Mesendoderm (in vitro differentiated cells): Measurements from ENCODE around the gene ACTMAP.

Experiments
- DNase-seq: peaks from one replicate; pipeline ENCODE4 v3.0.0; 2013
- H2AK5ac ChIP-seq: 2 replicates; pipeline ENCODE4 v1.6.1; 2013; ENCODE audit warnings: low read length, inconsistent platforms
- H2BK120ac ChIP-seq: 2 replicates; pipeline ENCODE4 v1.6.1; 2013; ENCODE audit warnings: low read depth, mild to moderate bottlenecking, low read length, moderate library complexity, mixed read lengths
- H2BK15ac ChIP-seq: replicated peaks from 2 replicates; pipeline ENCODE4 v1.6.1; 2013; ENCODE audit warnings: low read depth, mild to moderate bottlenecking, moderate library complexity
- H2BK5ac ChIP-seq: 2 replicates; pipeline ENCODE4 v1.6.1; 2013; ENCODE audit warnings: low read length, inconsistent platforms
- H3K18ac ChIP-seq: 2 replicates; pipeline ENCODE4 v1.6.1; 2013; ENCODE audit warnings: mild to moderate bottlenecking, low read length, mixed read lengths
- H3K23ac ChIP-seq: one replicate; pipeline ENCODE4 v1.6.1; 2013; ENCODE audit warnings: low read length
- H3K27ac ChIP-seq: 2 replicates; pipeline ENCODE4 v1.5.1; 2013; ENCODE audit warnings: low read depth, mild to moderate bottlenecking, inconsistent platforms, low read length, moderate library complexity
- H3K27me3 ChIP-seq: 2 replicates; pipeline ENCODE4 v1.6.1; 2013; ENCODE audit warnings: low read length, control low read depth, mild to moderate bottlenecking, inconsistent platforms; ENCODE audit not compliant: insufficient read depth, poor library complexity
- H3K36me3 ChIP-seq: 2 replicates; pipeline ENCODE4 v1.6.1; 2013; ENCODE audit warnings: low read length, inconsistent platforms; ENCODE audit not compliant: control insufficient read depth, insufficient read depth
- H3K4ac ChIP-seq: one replicate; pipeline ENCODE4 v1.6.1; 2013; ENCODE audit warnings: low read depth, mild to moderate bottlenecking, low read length, moderate library complexity
- H3K4me1 ChIP-seq: 2 replicates; pipeline ENCODE4 v1.6.1; 2013; ENCODE audit warnings: low read depth, low read length, inconsistent platforms; ENCODE audit not compliant: control insufficient read depth
- H3K4me2 ChIP-seq: 2 replicates; pipeline ENCODE4 v1.6.1; 2013; ENCODE audit warnings: low read length
- H3K4me3 ChIP-seq: 2 replicates; pipeline ENCODE4 v1.5.1; 2013; ENCODE audit warnings: mild to moderate bottlenecking, low read length
- H3K56ac ChIP-seq: one replicate; pipeline ENCODE4 v1.6.1; 2013; ENCODE audit warnings: low read length
- H3K79me1 ChIP-seq: 2 replicates; pipeline ENCODE4 v1.6.1; 2013; ENCODE audit warnings: low read length, inconsistent platforms
- H3K79me2 ChIP-seq: 2 replicates; pipeline ENCODE4 v1.6.1; 2013; ENCODE audit warnings: mild to moderate bottlenecking, low read length; ENCODE audit not compliant: control insufficient read depth, insufficient read depth
- H3K9ac ChIP-seq: 2 replicates; pipeline ENCODE4 v1.6.1; 2013; ENCODE audit warnings: low read length, inconsistent platforms
- H4K5ac ChIP-seq: one replicate; pipeline ENCODE4 v1.6.1; 2013; ENCODE audit warnings: low read length
- H4K8ac ChIP-seq: one replicate; pipeline ENCODE4 v1.6.1; 2013; ENCODE audit warnings: low read depth, mild to moderate bottlenecking, control low read depth, low read length, moderate library complexity
- WGBS: extraction: QIAGEN DNeasy Blood & Tissue Kit; methylation state at CpG from one replicate; pipeline ENCODE4 v1.1.7; 2013; ENCODE audit warnings: low lambda C conversion rate, missing lambda C conversion rate; ENCODE audit not compliant: insufficient coverage; ENCODE audit errors: extremely low coverage; 5-methylcytosine and 5-hydroxymethylcytosine counted together

The ACTMAP gene

GRCh38 chr19:40724855-40725254 is 25.4 kb downstream of the ACTMAP start:
- H2BK5ac ChIP-seq = no peak overlapping the region
- H4K5ac ChIP-seq = no peak overlapping the region
- no peak overlapping the region for H3K4ac ChIP-seq
- H3K79me2 ChIP-seq = peaks cover 7% of the 10 kb centered on the region
- no peak overlapping the region for H3K27ac ChIP-seq
- no peaks in the 10 kb centered on the region for H3K4me1 ChIP-seq
- peaks cover 7% of the 10 kb centered on the region for H3K79me1 ChIP-seq
- peaks cover 3% of the 10 kb centered on the region for H3K36me3 ChIP-seq
- no peak overlapping the region for H3K4me3 ChIP-seq
- H3K18ac ChIP-seq = no peak overlapping the region
- no peaks in the 10 kb centered on the region for H3K27me3 ChIP-seq
- no peak overlapping the region for H2BK15ac ChIP-seq
- no peak overlapping the region for H4K8ac ChIP-seq
- no peak overlapping the region for H3K4me2 ChIP-seq
- no peak overlapping the region for H3K23ac ChIP-seq
- no peak for DNase-seq
- H2BK120ac ChIP-seq = no peak overlapping the region
- H2AK5ac ChIP-seq = no peak overlapping the region
- no peak overlapping the region for H3K9ac ChIP-seq
- no peak overlapping the region for H3K56ac ChIP-seq
- WGBS = no CpG with 5 or more reads among the region's 3 CpGs

DNA sequence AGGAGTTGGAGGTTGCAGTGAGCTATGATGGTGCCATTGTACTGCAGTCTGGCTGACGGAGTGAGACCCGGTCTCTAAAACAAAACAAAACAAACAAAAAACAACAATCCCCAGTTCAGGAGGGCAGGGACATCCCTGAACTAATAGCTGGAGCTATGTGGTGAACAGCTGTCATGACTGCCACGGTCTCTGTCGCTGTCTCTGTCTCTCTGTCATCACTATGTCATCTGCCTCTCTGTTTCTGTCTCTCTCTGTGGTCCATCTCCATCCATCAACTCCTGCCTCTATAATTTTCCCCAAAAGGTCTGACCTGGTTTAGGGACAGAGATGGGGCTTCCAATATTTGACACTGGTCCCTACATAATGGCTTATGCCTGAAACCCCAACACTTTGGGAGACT is 26.0 kb downstream of the ACTMAP start:
- no peaks in the 10 kb centered on the region for H3K4me1 ChIP-seq
- H2BK120ac ChIP-seq = no peak overlapping the region
- H3K4ac ChIP-seq = no peak overlapping the region
- H3K27ac ChIP-seq = no peak overlapping the region
- H4K8ac ChIP-seq = no peak overlapping the region
- no peak overlapping the region for H3K18ac ChIP-seq
- H3K23ac ChIP-seq = no peak overlapping the region
- H3K9ac ChIP-seq = no peak overlapping the region
- no CpG with 5 or more reads among the region's 4 CpGs for WGBS
- H3K79me1 ChIP-seq = peaks cover 7% of the 10 kb centered on the region
- no peak overlapping the region for H3K56ac ChIP-seq
- no peaks in the 10 kb centered on the region for H3K27me3 ChIP-seq
- peaks cover 11% of the 10 kb centered on the region for H3K79me2 ChIP-seq
- H3K36me3 ChIP-seq = peaks cover 3% of the 10 kb centered on the region
- no peak overlapping the region for H2AK5ac ChIP-seq
- H2BK15ac ChIP-seq = no peak overlapping the region
- H3K4me3 ChIP-seq = no peak overlapping the region
- no peak overlapping the region for H3K4me2 ChIP-seq
- no peak overlapping the region for H4K5ac ChIP-seq
- DNase-seq = no peak
- H2BK5ac ChIP-seq = no peak overlapping the region

GRCh38 chr19:40723661-40724254 is 26.5 kb downstream of the ACTMAP start:
- Histone ChIP-seq H3K4me1 (no peaks in the 10 kb centered on the region), H3K36me3 (peaks cover 3% of the 10 kb centered on the region), H4K8ac (no peak overlapping the region), H3K4me2 (no peak overlapping the region), H2AK5ac (no peak overlapping the region), H3K79me1 (peaks cover 7% of the 10 kb centered on the region), H4K5ac (no peak overlapping the region), H3K4ac (no peak overlapping the region), H3K56ac (no peak overlapping the region), H3K79me2 (peaks cover 11% of the 10 kb centered on the region), H3K27me3 (no peaks in the 10 kb centered on the region), H3K9ac (no peak overlapping the region), H2BK5ac (no peak overlapping the region), H3K27ac (no peak overlapping the region), H3K4me3 (no peak overlapping the region), H3K23ac (no peak overlapping the region), H3K18ac (no peak overlapping the region), H2BK120ac (no peak overlapping the region), H2BK15ac (no peak overlapping the region)
- WGBS = no CpG with 5 or more reads among the region's 5 CpGs
- DNase-seq = no peak

GRCh38 chr19:40721936-40722661 is 28.2 kb downstream of the ACTMAP start:
- no peaks in the 10 kb centered on the region for H3K27me3 ChIP-seq
- no peak overlapping the region for H2BK15ac ChIP-seq
- no peak overlapping the region for H3K56ac ChIP-seq
- H3K4me3 ChIP-seq = no peak overlapping the region
- H3K36me3 ChIP-seq = no peaks in the 10 kb centered on the region
- H3K4ac ChIP-seq = no peak overlapping the region
- H2BK5ac ChIP-seq = no peak overlapping the region
- no peak overlapping the region for H3K23ac ChIP-seq
- no peak overlapping the region for H2BK120ac ChIP-seq
- no peak overlapping the region for H3K9ac ChIP-seq
- WGBS = no CpG with 5 or more reads among the region's 9 CpGs
- no peak overlapping the region for H2AK5ac ChIP-seq
- H3K18ac ChIP-seq = no peak overlapping the region
- H3K79me1 ChIP-seq = peaks cover 10% of the 10 kb centered on the region
- H3K4me1 ChIP-seq = no peaks in the 10 kb centered on the region
- no peak overlapping the region for H3K4me2 ChIP-seq
- no peak overlapping the region for H3K27ac ChIP-seq
- H4K5ac ChIP-seq = no peak overlapping the region
- H3K79me2 ChIP-seq = peaks cover 20% of the 10 kb centered on the region
- no peak overlapping the region for H4K8ac ChIP-seq
- DNase-seq = no peak

DNA sequence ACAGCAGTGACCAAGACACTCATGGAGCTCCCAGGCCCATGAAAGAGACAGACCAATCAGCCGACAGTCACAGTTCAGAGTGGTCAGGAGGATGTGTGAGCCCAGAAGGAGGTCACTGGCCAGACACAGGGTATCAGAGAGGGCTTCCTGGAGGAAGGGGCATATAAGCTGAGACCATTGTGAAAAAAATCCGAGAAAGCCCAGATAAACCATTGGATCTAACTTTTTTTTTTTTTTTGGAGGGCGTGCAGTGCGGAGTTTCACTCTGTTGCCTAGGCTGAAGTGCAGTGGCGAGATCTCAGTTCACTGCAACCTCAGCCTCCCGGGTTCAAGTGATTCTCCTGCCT is 29.2 kb downstream of the ACTMAP start:
- no CpG with 5 or more reads among the region's 6 CpGs for WGBS
- Histone ChIP-seq H3K23ac (no peak overlapping the region), H3K56ac (no peak overlapping the region), H2BK15ac (no peak overlapping the region), H3K4ac (no peak overlapping the region), H3K9ac (no peak overlapping the region), H3K27me3 (no peaks in the 10 kb centered on the region), H3K4me3 (no peak overlapping the region), H3K36me3 (no peaks in the 10 kb centered on the region), H3K27ac (no peak overlapping the region), H4K5ac (no peak overlapping the region), H2BK5ac (no peak overlapping the region), H2AK5ac (no peak overlapping the region), H3K79me2 (peaks cover 20% of the 10 kb centered on the region), H3K4me1 (no peaks in the 10 kb centered on the region), H3K4me2 (no peak overlapping the region), H3K18ac (no peak overlapping the region), H3K79me1 (peaks cover 10% of the 10 kb centered on the region), H2BK120ac (no peak overlapping the region), H4K8ac (no peak overlapping the region)
- no peak for DNase-seq
